GM18502 (cell line): ENCODE results near the gene VPS37B.
"Not testable (repeated sequence)": the region's sequence is repeated elsewhere in the genome, so short reads cannot be mapped to it uniquely, and the experiment has no call there.

Source experiments
- ATAC-seq: cut with Tn5 transposase; IDR thresholded peaks from one replicate; pipeline ENCODE4 v1.9.1; 2021; ENCODE audit warnings: mild to moderate bottlenecking; ENCODE audit not compliant: unreplicated experiment, poor library complexity

The VPS37B gene

DNA sequence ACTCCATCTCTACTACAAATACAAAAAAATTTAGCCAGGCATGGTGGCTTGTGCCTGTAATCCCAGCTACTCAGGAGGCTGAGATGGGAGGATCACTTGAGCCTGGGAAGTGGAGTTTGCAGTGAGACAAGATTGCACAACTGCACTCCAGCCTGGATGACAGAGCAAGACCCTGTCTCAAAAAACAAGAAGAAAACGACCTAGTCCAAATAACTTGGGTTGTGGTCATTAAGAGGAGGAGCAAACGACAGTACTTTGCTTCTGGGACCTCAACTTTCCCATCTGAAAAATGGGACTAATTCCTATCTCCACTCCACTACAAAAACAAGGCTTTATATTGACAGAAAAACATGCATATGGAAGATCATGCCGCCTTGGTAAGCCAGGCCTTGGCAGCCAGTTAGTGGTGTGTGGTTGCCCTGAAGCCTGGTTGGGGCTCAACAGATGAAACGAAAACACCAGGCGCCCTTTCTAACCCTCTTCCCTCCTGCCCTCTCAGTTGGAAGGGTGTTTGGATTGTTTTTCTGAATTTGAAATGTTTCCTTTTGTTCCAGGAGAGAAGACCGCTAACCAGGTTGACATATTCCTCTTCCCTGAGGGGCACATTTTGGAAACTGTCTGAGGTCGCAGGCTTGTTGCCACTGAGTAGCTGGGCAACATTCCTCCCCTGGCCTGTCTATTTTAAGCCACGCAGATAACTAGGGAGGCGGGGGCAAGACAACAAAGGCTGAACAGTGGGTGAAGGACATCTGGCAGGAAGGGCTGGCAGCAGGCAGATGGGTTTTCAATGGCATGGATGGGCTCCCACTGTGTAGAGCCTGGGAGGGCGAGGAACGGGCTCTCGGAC, 13.7 kb upstream of the VPS37B start:
- ATAC-seq: no peak

DNA sequence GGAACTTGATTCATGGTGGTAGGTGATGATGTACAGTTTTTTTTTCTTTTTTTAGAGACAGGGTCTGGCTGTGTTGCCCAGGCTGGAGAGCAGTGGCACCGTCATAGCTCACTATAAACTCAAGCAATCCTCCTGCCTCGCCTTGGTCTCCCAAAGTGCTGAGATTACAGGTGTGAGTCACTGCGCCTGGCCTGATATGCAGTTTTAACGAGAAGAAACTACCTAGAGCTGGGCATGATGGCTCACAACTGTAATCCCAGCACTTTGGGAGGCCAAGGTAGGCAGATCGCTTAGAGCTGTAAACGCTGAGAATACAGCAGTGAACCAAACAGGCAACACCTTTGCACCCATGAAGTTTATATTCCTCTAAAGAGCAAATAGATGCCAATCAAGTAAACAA, 13.0 kb upstream of the VPS37B start:
- no peak for ATAC-seq

DNA sequence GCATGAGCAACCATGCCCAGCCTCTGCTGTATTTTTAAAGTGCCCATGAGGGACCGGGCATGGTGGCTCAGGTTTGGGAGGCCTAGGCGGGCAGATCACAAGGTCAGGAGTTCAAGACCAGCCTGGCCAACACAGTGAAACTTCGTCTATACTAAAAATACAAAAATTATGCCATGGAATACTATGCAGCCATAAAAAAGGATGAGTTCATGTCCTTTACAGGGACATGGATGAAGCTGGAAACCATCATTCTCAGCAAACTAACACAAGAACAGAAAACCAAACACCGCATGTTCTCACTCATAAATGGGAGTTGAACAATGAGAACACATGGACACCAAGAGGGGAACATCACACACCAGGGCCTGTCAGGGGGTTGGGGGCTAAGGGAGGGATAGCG, 9.3 kb upstream of the VPS37B start:
- ATAC-seq: not testable (repeated sequence)

DNA sequence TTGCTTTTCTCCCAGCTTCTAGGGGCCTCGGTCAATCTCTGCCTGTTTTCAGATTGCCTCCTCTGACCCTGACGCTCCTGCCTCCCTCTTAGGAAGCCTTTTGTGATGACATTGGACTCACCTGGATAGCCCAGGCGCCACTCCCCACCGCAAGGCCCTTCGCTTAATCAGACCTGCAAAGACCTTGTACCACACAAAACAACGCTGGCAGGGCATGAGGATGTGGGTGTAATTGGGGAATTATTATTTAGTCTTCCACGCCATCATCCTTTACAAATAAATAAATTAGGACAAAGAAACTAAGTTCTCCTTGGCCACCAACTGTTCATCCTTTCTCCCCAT, 7.7 kb upstream of the VPS37B start:
- ATAC-seq: no peak

DNA sequence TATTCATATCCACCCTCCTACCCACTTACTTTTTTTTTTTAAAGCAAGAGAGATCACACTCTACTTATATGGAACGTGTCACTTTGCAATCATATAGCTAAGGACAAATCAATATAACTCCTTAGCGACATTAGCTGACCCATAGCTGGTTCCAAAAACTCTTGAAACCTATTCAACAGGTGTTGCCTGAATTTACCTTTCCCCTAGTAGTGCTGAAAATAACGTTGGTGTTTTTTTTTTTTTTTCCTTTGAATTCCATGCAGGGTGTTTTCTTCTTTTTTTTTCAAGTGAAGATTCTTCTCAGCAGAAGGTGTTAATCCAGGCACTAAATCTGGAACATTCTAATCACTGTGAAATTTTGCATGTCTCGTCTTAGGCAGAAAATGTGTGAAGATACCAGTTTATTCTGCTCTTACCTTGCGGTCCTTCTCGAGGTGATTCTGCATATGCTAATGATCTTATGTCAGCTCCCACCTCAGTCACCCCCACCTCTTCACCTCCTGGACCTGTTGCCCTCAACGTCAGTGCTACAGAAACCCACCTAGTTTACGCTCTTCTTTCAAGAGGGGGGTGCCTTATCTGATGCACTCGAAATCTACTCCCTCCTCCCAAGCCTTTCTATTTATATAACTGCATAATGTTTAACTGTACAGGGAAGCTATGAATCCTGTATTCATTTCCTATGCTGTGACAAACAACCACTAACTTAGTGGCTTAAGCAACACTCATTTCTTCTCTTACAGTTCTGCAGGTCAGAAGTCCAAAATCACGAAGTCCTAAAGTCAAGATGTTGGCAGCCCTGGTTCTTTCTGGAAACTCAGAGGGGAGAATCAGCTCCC, 7.1 kb upstream of the VPS37B start:
- no peak for ATAC-seq

DNA sequence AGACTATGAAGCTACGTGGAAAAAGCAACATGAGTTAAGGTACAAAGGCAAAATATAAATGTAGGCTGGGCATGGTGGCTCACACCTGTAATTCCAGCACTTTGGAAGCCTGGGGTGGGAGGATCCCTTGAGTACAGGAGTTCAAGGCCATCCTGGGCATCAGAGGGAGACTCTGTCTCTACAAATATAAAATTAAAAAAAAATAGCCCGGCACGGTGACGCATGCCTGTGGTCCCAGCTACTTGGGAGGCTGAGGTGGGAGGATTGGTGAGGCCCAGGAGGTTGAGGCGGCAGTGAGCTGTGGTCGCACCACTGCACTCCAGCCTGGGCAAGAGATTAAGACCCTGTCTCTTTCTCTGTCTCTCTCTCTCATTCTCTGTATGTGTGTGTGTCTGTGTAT, 4.0 kb upstream of the VPS37B start:
- ATAC-seq: no peak

DNA sequence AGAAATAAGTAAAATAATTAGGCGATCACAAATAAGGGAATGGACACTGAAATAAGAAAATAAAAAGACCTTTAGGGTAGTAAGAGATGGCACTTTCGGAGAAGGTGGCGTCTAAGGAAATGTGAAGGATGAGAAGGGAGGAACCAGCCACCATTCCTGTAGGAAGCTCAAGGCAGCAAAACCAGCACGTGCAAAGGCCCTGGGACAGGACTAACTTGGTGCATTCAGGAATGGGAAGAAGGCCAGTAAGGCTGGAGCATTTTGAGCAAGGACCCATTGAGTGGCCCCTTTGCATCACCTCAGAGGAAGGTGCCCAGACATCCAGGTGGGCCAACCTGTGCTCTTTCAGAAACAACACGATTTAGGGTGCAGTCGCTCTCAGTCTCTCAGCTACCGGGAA, 738 bp upstream of the VPS37B start:
- ATAC-seq: no peak

DNA sequence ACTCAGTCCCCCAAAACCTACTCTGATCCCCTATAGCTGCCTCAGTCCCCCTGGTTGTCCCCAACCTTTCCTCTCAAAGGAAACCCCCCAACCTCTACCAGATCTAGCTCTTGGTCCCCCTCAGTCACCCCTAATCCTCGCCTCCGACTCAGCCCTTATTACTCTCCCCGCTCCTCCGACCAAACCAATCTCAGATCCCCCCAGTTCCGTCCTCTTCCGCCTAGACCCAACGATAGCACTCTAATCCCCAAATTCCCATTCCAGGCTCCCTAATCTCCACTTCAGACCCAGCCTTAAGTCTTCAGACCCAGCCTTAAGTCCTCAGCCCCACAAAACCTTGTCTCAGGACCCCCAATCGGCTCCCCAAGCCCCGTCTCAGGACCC, 612 bp downstream of the VPS37B start:
- ATAC-seq: no peak

DNA sequence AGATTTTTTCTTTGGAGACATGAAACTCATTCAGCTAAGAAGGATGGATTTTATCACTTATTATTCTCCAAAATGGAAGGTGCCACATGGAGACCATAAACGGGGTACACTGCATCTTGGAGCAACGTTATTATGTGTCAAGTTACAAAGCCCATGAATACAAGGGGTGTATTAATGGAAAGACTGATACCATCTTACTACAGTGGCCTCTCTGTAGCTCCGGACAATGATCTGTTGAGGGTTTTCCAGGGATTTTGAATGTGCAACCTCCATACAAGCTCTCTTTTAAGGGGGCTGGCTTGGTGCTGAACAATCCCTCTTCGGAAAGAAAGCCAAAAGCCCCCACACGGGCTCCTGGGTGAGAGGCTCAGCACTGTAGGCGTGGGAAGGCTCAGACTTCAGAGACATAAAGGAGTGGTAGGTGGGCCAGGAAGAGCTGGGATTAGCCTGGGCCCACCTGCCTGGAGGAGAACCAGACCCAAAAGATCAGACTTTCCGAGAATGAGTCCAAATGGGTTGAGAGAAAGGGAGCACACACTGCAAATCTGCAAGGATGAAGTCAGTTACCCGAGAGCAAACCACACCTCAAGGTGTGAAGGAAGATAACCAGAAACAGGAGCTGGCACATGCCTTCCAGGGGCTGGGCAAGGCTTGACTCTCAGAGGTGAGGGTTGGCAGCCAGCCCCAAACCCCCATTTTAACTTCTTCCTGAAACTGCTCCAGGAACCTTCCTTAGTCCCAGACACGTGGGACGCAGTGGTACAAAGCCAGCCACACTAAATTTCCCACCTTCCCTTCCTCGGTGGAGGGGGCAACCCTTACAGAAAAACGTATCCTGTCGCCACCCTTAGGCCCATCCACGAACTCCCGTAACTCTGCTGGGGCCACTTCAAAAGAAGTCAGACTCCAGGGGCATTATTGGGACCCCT, 1.5 kb downstream of the VPS37B start:
- no peak for ATAC-seq

DNA sequence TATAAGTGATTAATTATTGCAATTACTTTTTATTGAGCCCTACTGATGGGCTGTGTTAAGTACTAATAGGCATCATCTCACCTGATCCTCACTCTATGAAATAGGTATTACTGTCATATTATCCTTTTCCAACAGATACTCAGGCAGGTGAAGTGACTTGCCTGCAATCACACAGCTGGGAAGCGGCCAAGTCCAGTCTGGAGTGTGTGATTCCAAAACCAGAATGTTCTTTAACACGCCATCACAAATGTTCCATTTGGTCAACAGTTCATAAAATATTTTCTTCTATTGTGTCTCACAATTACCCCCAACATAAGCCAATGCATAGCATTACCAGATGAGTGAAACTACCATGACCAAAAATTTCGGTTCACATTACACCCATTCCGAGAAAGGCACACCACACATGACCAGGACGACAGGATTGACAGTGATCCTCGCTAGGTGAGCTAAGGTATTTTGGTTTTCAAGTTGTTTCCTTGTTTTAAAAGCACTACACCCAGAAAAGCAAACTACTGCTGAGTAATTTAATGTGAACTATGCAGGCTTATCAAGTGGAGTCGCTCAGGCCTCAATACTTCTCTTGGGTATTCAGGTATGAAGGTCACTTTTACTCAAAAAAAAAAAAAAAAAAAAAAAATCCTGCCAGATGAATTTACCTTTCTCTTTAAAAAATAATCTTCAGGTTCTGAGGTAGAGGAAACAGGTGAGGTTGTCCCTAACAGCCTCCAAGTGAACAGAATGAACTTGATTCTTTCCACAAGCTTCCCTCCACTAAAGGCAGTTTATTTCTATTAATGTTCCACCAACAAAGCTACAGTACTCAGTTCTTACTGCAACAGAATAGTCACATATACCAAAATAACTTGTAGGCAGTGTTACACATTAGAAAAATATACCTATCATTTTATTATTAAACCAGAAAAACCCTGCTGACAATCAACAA, 2.4 kb downstream of the VPS37B start:
- no peak for ATAC-seq

DNA sequence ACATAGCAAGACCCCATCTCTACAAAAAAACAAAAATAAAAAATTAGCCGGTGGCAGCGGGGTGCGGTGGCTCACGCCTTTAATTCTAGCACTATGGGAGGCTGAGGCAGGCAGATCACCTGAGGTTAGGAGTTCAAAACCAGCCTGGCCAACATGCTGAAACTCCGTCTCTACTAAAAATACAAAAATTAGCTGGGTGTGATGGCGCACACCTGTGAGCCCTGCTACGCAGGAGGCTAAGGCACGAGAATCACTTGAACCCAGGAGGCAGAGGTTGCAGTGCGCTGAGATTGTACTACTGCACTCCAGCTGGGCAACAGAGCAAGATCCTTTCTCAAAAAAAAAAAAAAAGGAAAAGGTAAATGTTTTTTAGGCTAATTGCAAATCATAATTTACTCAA, 3.2 kb downstream of the VPS37B start:
- ATAC-seq: not testable (repeated sequence)

DNA sequence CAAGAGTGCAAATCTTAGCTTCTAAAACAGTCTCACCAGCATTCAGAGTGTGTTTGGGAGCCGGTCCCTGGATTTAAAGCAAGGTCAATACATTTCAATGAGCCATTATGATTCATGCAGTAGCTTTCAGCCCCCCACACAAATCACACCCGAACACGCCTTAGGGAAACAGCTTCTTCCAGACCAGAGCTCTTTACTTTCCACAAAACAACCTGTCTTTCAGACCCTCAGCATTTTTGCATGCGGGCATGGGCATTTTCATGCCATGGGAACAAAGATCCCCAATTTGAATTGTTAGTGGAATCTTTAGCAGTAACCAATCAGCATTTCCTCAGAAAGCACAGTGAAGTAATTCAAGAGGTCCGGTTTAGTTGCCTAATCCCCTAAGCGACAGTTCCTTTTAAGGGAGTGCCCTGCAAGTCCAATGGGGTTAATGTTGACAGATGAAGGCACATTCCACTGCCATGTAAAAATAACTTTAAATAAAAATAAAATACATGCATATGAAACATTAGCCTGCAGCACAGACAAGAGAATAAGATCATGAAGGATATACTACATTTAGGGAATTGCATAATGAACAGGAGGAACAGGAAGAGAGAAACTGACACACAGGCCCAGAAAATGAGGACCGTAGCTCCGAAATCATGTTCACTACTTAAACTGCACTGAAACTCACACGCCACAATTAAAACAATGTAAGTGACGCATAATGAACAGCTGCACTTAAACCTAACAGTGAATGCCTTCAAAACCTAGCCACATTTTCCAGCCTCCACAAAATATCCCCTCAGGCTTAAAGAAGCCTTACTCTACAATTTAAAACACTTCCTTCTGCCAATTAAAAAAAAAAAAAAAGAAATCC, 4.0 kb downstream of the VPS37B start:
- ATAC-seq: no peak

DNA sequence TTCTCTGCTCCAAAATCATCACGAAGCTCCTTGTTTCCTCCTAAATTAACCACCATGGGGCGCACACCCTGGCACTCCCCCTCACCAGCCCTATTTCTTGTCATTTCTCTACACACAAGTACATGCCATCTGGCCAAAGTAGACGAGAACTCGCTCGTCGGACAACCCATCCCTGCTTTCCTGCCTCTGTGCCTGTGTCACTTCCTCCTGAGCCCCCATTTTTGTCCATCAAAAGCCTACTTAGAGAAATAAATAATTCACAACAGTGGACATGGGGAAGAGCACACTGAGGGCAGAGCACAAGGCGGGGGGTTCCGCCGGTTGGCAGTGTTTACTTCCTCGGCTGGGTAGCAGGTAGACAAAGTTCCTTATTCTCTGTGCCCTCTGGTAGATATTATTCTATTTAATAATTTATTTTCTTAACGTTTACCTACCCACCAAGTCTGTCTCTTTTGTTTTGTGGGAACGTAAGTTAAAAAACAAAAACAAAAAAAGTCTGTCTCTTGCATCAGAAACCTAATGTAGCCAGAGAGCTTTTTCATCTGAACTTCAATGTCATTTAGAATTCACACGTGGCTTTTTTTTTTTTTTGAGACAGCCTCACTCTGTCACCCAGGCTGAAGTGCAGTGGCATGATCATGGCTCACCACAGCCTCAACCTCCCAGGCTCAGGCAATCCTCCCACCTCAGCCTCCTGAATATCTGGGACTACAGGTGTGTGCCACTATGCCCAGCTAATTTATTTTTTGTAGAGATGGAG, 6.0 kb downstream of the VPS37B start:
- no peak for ATAC-seq

DNA sequence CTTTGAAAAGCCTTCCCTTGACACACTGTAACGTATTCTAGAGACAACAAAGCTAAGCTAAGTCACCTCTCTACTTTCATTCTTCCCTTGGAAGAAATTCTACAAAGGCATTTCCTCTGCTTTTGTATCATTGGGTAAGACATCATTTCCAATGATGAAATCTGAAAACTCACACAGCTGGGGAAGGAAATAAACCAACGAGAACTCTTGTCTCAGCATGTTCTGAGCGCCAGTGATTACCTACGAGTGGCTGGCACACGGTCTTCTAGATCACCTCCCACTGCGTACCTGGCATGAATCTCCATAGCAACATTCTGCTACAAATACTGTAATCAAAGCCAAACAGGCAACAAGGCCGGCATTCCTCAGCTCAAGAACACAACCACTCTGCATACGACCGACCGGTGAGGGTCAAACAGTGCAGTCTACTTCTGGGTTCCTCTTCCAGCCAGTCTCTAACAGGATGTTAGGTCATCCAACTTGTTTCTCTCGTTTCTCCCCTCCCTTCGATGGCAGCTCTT, 7.6 kb downstream of the VPS37B start:
- ATAC-seq: no peak

DNA sequence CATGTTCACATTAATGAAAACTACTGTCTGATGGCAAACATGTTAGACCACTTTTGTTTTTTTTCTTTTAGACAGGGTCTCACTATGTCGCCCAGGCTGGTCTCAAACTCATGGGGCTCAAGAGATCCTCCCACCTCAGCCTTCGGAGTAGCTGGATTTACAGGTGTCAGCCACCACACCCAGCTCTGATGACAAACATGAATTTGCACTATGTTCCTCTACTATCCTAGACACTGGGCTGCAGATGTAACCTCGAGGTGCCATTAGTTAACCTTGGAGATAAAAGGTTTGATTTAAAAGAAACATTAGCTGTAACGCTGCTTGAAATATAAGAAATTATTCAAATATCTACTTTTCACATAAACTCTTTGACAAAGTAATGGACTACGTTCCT, 8.1 kb downstream of the VPS37B start:
- peak; percentile 31 for ATAC-seq

DNA sequence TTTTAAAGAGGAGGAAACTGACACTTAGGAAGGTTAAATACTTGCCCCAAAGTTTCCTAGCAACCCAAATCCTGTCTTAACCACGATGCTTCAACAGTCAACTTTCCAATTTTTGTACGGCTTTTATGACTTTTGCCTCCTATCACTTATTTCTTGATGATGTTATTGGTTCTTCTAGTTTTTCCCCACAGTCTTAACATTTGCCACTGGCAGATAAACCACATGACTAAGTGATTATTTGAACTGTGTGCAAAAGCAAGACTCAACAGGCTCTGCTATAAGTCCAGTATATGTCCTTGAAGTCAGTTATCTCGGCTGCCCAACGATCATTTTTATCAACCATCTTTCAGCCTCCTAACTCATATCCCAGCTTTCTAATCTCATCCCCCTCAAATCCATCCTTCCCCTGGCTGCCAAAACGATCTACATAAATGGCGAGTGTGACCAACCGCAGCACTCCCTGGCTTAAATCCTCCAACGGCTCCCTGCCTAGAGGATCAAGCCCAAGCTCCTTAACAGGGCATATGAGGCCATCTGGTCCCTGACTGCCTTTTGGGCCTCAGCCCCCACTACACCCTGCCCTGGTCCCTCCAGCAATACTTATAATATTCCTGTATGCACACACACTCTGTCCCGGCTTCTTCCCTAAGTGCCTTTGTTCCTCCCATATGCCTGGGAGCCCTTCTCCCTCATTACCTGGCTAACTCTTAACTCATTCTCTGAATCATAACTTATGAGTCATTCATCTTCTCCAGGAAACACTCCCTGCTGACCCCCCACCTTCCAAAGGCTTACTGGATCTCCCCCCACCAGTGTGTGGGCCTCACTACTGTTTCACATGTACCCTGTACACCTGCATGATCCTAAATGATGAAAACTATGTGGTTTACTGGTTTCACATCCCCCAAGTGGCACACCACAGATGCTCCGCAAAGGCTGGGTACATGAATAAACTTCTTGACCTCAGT, 8.8 kb downstream of the VPS37B start:
- ATAC-seq: peak; percentile 82

DNA sequence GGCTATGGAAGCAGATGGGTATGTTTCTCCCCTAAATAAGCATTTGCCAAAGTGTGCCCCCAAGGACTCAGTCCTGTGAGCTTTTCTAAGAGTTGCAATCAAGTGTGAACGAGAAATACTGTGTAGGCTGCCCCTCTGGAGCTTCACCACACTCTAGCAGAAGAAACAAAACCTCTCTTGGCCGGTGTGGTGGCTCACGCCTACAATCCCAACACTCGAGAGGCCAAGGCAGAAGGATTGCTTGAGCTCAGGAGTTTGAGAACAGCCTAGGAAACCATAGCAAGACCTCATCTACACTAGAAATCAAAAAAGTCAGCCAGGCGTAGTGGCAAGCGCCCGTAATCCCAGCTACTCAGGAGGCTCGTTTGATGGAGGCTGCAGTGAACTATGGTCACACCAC, 9.8 kb downstream of the VPS37B start:
- no peak for ATAC-seq
